Mesenchymal stem cell (in vitro differentiated cells and primary cell): ENCODE results near the gene MS4A6A.
A peak's percentile ranks its signal among the peaks of the same experiment; 100 is the strongest.
"Not testable (repeated sequence)": the region's sequence is repeated elsewhere in the genome, so short reads cannot be mapped to it uniquely, and the experiment has no call there.

Experiments
- DNase-seq: peaks from one replicate; pipeline ENCODE4 v3.0.0-alpha.2; 2013
- H2AFZ ChIP-seq: one replicate; pipeline ENCODE4 v1.6.1; 2013; ENCODE audit warnings: low read depth, mild to moderate bottlenecking, control low read depth, inconsistent platforms, low read length, moderate library complexity
- H2AK5ac ChIP-seq: 2 replicates; pipeline ENCODE4 v1.6.1; 2013; ENCODE audit warnings: low read length, moderate library complexity, mild to moderate bottlenecking, inconsistent platforms; ENCODE audit not compliant: severe bottlenecking
- H2BK120ac ChIP-seq: one replicate; pipeline ENCODE4 v1.6.1; 2013; ENCODE audit warnings: low read depth, mild to moderate bottlenecking, inconsistent platforms, low read length, moderate library complexity
- H2BK12ac ChIP-seq, 2 experiments: one replicate each; pipeline ENCODE4 v1.6.1; 2013; ENCODE audit warnings: inconsistent platforms in 2 of 2, low read length in 2 of 2, mild to moderate bottlenecking in 2 of 2, moderate library complexity in 2 of 2, control low read depth in 1 of 2
- H2BK15ac ChIP-seq: one replicate; pipeline ENCODE4 v1.6.1; 2013; ENCODE audit warnings: mild to moderate bottlenecking, low read depth, inconsistent platforms; ENCODE audit not compliant: poor library complexity, severe bottlenecking
- H2BK5ac ChIP-seq: 2 replicates; pipeline ENCODE4 v1.6.1; 2013; ENCODE audit warnings: low read depth, mild to moderate bottlenecking, low read length, control low read depth, inconsistent platforms; ENCODE audit not compliant: poor library complexity, severe bottlenecking
- H3K14ac ChIP-seq, 2 experiments: one replicate each; pipeline ENCODE4 v1.6.1; 2013; ENCODE audit warnings: inconsistent platforms in 2 of 2, low read length in 2 of 2, control low read depth in 1 of 2, mild to moderate bottlenecking in 1 of 2, moderate library complexity in 1 of 2
- H3K18ac ChIP-seq, 2 experiments: one replicate each; pipeline ENCODE4 v1.6.1; 2013; ENCODE audit warnings: inconsistent platforms in 2 of 2, low read length in 2 of 2, control low read depth in 1 of 2, low read depth in 1 of 2, mild to moderate bottlenecking in 1 of 2
- H3K23ac ChIP-seq, 2 experiments: one replicate each; pipeline ENCODE4 v1.6.1; 2013; ENCODE audit warnings: inconsistent platforms in 2 of 2, low read length in 2 of 2, mild to moderate bottlenecking in 2 of 2, moderate library complexity in 2 of 2, control low read depth in 1 of 2
- H3K27ac ChIP-seq: 2 replicates; pipeline ENCODE4 v1.5.1; 2013; ENCODE audit warnings: mild to moderate bottlenecking, moderate library complexity, low read length, control low read depth, inconsistent platforms; ENCODE audit not compliant: poor library complexity, severe bottlenecking
- H3K27me3 ChIP-seq, 2 experiments: 2 replicates each; pipeline versions ENCODE4 v1.6.1 to v1.7.0; 2013; ENCODE audit warnings: low read length in 2 of 2, mild to moderate bottlenecking in 2 of 2, moderate library complexity in 2 of 2, control low read depth in 1 of 2, inconsistent platforms in 1 of 2; ENCODE audit not compliant: control insufficient read depth in 1 of 2, insufficient read depth in 1 of 2
- H3K36me3 ChIP-seq, 2 experiments: 2 replicates each; pipeline versions ENCODE4 v1.6.1 to v1.7.0; 2013; ENCODE audit warnings: low read length in 2 of 2, control low read depth in 1 of 2, inconsistent platforms in 1 of 2, low read depth in 1 of 2, mild to moderate bottlenecking in 1 of 2; ENCODE audit not compliant: insufficient read depth in 2 of 2, control insufficient read depth in 1 of 2
- H3K4ac ChIP-seq, 2 experiments: one replicate each; pipeline ENCODE4 v1.6.1; 2013; ENCODE audit warnings: inconsistent platforms in 2 of 2, low read length in 2 of 2, mild to moderate bottlenecking in 2 of 2, moderate library complexity in 2 of 2, control low read depth in 1 of 2, low read depth in 1 of 2
- H3K4me1 ChIP-seq: 2 replicates; pipeline ENCODE4 v1.6.1; 2013; ENCODE audit warnings: low read depth, low read length, control low read depth; ENCODE audit not compliant: control insufficient read depth, insufficient read depth
- H3K4me2 ChIP-seq: 2 replicates; pipeline ENCODE4 v1.6.1; 2013; ENCODE audit warnings: low read length, mild to moderate bottlenecking, inconsistent platforms; ENCODE audit not compliant: poor library complexity, severe bottlenecking
- H3K4me3 ChIP-seq, 2 experiments: 2 replicates each; pipeline versions ENCODE4 v1.5.1 to v1.7.0; 2013; ENCODE audit warnings: low read length in 2 of 2, mild to moderate bottlenecking in 2 of 2, control low read depth in 1 of 2, low read depth in 1 of 2; ENCODE audit not compliant: insufficient read depth in 1 of 2
- H3K79me1 ChIP-seq: replicated peaks from 2 replicates; pipeline ENCODE4 v1.6.1; 2013; ENCODE audit warnings: mild to moderate bottlenecking, control low read depth, low read length, inconsistent platforms; ENCODE audit not compliant: poor library complexity, severe bottlenecking
- H3K9ac ChIP-seq: 2 replicates; pipeline ENCODE4 v1.7.0; 2013; ENCODE audit warnings: mild to moderate bottlenecking, low read length, moderate library complexity
- H3K9me3 ChIP-seq: 2 replicates; pipeline ENCODE4 v1.7.0; 2013; ENCODE audit warnings: mild to moderate bottlenecking, low read length; ENCODE audit not compliant: control insufficient read depth
- H4K8ac ChIP-seq: one replicate; pipeline ENCODE4 v1.6.1; 2013; ENCODE audit warnings: inconsistent platforms, mild to moderate bottlenecking, low read length, moderate library complexity
- H4K91ac ChIP-seq: one replicate; pipeline ENCODE4 v1.6.1; 2013; ENCODE audit warnings: mild to moderate bottlenecking, low read length, inconsistent platforms
- WGBS: methylation state at CpG from one replicate; pipeline ENCODE4 v1.1.7; 2013; ENCODE audit warnings: mixed read lengths; 5-methylcytosine and 5-hydroxymethylcytosine counted together

The MS4A6A gene

GRCh38 chr11:60201334-60201733 is 18.5 kb upstream of the MS4A6A start:
- not testable (repeated sequence) for H4K91ac ChIP-seq, H3K4me3 ChIP-seq, H4K8ac ChIP-seq, H3K9ac ChIP-seq, H3K4me2 ChIP-seq, H2BK12ac ChIP-seq, H2BK15ac ChIP-seq, H3K4ac ChIP-seq, DNase-seq, H3K9me3 ChIP-seq, H3K23ac ChIP-seq, H2BK120ac ChIP-seq, H3K36me3 ChIP-seq, H3K27me3 ChIP-seq, H3K79me1 ChIP-seq, H3K18ac ChIP-seq, H3K27ac ChIP-seq, H2AFZ ChIP-seq, H3K14ac ChIP-seq, H2BK5ac ChIP-seq, H3K4me1 ChIP-seq, H2AK5ac ChIP-seq
- WGBS = 92% methylated on average over 6 of the region's 26 CpGs

GRCh38 chr11:60197442-60197841 is 14.6 kb upstream of the MS4A6A start:
- H2BK12ac ChIP-seq = no peak overlapping the region
- no peak overlapping the region for H3K14ac ChIP-seq
- H3K23ac ChIP-seq = no peak overlapping the region
- H3K4ac ChIP-seq = no peak overlapping the region
- H3K27me3 ChIP-seq = no peaks in the 10 kb centered on the region
- H3K9me3 ChIP-seq = no peaks in the 10 kb centered on the region
- no peaks in the 10 kb centered on the region for H3K4me1 ChIP-seq
- no peak overlapping the region for H4K91ac ChIP-seq
- H3K4me2 ChIP-seq = no peak overlapping the region
- no peak overlapping the region for H2BK15ac ChIP-seq
- no peak overlapping the region for H3K27ac ChIP-seq
- no peaks in the 10 kb centered on the region for H3K79me1 ChIP-seq
- no CpG with 5 or more reads among the region's 1 CpG for WGBS
- H4K8ac ChIP-seq = no peak overlapping the region
- H3K18ac ChIP-seq = no peak overlapping the region
- no peak overlapping the region for H2BK5ac ChIP-seq
- no peak for DNase-seq
- no peak overlapping the region for H3K4me3 ChIP-seq
- H2BK120ac ChIP-seq = no peak overlapping the region
- no peak overlapping the region for H2AK5ac ChIP-seq
- no peaks in the 10 kb centered on the region for H3K36me3 ChIP-seq
- peak overlapping the region; percentile 27 for H2AFZ ChIP-seq
- no peak overlapping the region for H3K9ac ChIP-seq

- 65% methylated on average over 4 of the region's 4 CpGs for WGBS
- DNase-seq = no peak
- Histone ChIP-seq H3K4me1 (no peaks in the 10 kb centered on the region), H2AFZ (no peak overlapping the region), H3K4me3 (no peak overlapping the region), H3K4me2 (no peak overlapping the region), H3K27ac (no peak overlapping the region), H2BK15ac (no peak overlapping the region), H2BK5ac (no peak overlapping the region), H3K23ac (no peak overlapping the region), H3K36me3 (no peaks in the 10 kb centered on the region), H3K79me1 (no peaks in the 10 kb centered on the region), H3K27me3 (no peaks in the 10 kb centered on the region), H2AK5ac (no peak overlapping the region), H3K9ac (no peak overlapping the region), H2BK12ac (no peak overlapping the region), H3K9me3 (no peaks in the 10 kb centered on the region), H2BK120ac (no peak overlapping the region), H3K18ac (no peak overlapping the region), H3K4ac (no peak overlapping the region), H3K14ac (no peak overlapping the region), H4K8ac (no peak overlapping the region), H4K91ac (no peak overlapping the region)
Observed at GRCh38 chr11:60195923-60196368, 13.1 kb upstream of the MS4A6A start.

GRCh38 chr11:60194511-60194910 is 11.6 kb upstream of the MS4A6A start:
- Histone ChIP-seq H2AK5ac (no peak overlapping the region), H3K27ac (no peak overlapping the region), H2BK5ac (no peak overlapping the region), H3K18ac (no peak overlapping the region), H2BK12ac (no peak overlapping the region), H3K23ac (no peak overlapping the region), H2AFZ (no peak overlapping the region), H2BK120ac (no peak overlapping the region), H3K4ac (no peak overlapping the region), H3K4me3 (no peak overlapping the region), H3K9ac (no peak overlapping the region), H4K91ac (no peak overlapping the region), H3K9me3 (no peaks in the 10 kb centered on the region), H3K79me1 (no peaks in the 10 kb centered on the region), H3K36me3 (no peaks in the 10 kb centered on the region), H3K4me1 (no peaks in the 10 kb centered on the region), H2BK15ac (no peak overlapping the region), H4K8ac (no peak overlapping the region), H3K4me2 (no peak overlapping the region), H3K27me3 (no peaks in the 10 kb centered on the region), H3K14ac (no peak overlapping the region)
- DNase-seq = no peak
- WGBS = 72% methylated on average over 3 of the region's 3 CpGs
